ENCODE results near the gene FBRSL1.

The FBRSL1 gene

DNA sequence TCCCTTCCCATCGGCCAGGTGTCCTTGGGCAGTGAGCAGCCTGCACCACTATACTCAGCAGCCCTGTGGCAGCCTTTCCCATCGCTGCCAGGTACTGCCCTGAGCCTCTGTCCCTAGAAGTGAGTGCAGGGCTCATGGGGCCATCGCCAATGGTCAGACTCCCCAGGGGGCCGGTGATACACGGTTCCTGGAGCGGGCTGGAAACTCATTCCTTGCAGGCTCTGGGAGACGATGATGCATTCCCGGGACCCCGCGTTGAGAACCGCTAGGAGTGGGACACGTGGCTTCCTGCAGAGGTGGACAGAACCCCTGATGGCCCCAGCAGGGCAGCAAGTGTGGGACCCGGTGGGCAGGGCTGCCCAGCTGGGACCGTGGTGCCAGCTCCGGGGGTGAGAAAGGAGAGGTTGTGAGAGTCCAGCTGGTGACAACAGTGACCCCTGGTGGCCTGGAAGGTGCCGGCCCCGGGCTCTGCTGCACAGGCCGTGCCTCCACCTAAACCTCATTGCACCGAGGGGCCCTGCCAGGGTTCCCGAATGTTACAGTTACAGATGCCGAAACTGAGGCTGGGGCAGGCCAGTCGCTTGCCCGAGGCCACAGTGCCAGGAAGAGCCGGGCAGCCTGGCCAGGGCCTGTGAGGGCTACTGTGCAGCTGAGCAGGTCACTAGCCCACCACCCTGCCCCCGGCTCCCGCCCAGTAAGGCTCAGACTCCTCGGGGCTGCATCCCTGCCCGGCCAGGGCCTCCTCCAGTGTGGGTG is 33.8 kb downstream of the FBRSL1 start:
- H3K4me3 ChIP-seq (ENCODE audit: low read depth, low read length), result no peak overlapping the region
- TF ChIP-seq, protein P1, sequence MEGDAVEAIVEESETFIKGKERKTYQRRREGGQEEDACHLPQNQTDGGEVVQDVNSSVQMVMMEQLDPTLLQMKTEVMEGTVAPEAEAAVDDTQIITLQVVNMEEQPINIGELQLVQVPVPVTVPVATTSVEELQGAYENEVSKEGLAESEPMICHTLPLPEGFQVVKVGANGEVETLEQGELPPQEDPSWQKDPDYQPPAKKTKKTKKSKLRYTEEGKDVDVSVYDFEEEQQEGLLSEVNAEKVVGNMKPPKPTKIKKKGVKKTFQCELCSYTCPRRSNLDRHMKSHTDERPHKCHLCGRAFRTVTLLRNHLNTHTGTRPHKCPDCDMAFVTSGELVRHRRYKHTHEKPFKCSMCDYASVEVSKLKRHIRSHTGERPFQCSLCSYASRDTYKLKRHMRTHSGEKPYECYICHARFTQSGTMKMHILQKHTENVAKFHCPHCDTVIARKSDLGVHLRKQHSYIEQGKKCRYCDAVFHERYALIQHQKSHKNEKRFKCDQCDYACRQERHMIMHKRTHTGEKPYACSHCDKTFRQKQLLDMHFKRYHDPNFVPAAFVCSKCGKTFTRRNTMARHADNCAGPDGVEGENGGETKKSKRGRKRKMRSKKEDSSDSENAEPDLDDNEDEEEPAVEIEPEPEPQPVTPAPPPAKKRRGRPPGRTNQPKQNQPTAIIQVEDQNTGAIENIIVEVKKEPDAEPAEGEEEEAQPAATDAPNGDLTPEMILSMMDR (IDR thresholded peaks at IDR 0.05; ENCODE audit: borderline replicate concordance, insufficient read depth, low read depth, low read length), result peak; percentile 93

DNA sequence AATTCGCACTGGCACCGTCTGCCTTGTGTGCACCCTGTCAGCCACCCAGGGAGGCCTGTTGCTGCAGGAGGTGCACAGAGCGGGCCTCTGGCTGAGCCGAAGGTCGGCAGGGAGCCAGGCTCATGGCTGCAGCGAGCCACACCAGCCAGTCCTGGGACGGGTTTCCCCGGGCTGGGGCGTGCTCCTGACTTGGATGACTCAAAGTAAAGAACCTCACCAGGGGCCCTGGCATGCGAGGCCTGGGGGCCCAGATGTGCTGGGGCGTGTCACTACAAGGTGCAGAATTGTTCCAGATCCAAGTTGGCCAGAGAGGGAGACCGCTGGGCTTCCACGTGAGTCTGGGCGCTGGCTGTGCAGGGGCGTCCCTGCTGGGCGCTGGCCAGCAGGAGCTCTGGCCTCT is 34.5 kb downstream of the FBRSL1 start:
- TF ChIP-seq, protein P1 (IDR thresholded peaks at IDR 0.05; ENCODE audit: borderline replicate concordance, insufficient read depth, low read depth, low read length), result no peak
- H3K4me3 ChIP-seq (ENCODE audit: low read depth, low read length), result no peak overlapping the region

DNA sequence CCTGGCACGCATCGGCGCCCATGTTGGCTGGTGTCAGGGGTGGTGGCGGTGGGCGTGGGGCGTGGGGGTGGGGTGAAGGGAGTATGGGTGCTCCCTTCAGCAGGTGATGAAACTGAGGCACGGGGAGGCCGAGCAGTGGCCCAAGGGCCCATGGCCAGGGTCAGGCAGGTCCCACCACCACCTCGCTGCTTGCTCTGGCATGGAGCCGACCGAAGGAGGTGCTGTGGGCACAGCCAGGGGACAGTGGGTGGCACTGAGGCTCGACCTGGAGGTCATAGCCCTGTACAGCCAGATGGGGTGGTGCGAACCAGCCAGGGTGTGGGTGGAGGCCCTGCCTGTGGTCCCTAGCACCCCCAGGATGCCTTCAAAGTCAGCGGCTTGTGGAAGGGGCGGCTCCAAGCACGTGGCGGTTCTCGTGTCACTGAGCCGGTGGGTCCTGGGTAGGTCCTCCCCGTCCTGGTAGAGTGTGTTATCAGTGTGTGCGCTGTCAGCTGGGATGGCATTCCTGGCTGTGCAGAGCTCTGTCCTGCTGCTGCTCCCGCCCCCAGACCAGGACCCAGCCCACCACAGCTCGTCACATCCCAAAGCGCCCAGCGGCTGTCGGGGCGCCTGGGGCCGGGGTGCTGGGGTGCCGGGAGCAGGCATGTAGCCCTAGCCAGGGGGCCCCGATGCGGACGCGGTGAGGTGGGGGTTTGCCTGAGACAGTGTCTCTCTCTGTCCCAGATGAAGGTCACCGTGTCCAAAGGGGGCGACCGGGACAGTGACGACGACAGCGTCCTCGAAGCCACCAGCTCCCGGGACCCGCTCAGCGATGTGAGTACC is 35.3 kb downstream of the FBRSL1 start:
- no peak overlapping the region for H3K4me3 ChIP-seq (ENCODE audit: low read depth, low read length)
- TF ChIP-seq, protein P1 (IDR thresholded peaks at IDR 0.05; ENCODE audit: borderline replicate concordance, insufficient read depth, low read depth, low read length), result no peak

DNA sequence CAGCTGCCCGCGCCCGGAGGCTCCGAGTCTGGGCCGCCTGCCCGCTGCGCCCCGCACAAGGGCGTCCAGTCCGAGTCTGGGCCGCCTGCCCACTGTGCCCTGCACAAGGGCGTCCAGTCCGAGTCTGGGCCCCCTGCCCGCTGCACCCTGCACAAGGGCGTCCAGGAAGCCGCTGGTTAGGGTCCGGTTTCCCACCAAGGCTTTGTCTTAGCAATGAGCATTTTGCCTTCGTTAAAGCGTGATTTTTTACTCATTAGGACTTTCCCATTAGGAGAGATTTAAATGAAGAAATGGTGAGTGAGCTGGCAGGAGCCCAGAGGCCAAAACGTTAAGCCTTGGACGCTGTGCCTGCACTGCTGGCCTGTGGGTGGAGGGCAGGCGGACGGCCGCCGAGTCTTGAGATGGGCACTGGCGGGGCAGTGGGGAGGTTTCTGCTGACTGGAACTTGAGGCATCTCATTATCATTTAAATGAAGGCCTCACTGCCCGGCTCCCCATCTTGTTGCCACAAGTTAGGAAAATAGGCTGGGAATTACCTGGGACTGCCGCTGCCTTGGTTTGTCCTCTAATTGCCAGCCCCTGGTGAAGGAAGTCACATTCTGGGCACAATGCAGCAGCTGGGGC is 36.0 kb downstream of the FBRSL1 start:
- TF ChIP-seq, protein P1 (IDR thresholded peaks at IDR 0.05; ENCODE audit: borderline replicate concordance, insufficient read depth, low read depth, low read length), result no peak
- no peak overlapping the region for H3K4me3 ChIP-seq (ENCODE audit: low read depth, low read length)

DNA sequence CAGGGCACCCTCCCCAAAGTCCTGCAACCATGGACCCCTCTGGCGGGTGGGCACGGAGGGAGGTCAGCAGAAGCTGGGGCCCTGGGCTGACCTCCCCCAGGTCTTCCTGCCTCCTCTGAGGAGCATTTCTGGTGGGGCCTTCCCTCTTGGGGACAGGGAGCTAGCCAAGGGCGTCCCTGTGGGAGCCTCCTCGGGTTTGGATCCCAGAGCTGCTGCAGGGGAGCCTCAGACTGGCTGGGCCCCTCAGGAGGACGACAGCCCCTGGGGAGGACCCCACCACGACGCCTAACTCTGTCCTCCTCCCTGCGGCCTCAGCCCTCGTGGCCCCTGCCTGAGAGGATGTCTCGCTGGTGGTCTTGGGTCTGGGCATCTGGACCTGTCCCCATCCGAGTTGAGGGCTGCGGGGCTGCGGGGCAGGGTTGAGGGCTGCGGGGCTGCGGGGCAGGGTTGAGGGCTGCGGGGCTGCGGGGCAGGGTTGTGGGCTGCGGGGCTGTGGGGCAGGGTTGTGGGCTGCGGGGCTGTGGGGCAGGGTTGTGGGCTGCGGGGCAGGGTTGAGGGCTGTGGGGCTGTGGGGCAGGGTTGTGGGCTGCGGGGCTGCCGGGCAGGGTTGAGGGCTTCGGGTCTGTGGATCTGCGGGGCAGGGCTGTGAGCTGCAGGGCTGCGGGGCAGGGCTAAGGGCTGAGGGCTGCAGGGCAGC is 37.4 kb downstream of the FBRSL1 start:
- TF ChIP-seq, protein P1 (IDR thresholded peaks at IDR 0.05; ENCODE audit: borderline replicate concordance, insufficient read depth, low read depth, low read length), result no peak
- H3K4me3 ChIP-seq (ENCODE audit: low read depth, low read length), result no peak overlapping the region

DNA sequence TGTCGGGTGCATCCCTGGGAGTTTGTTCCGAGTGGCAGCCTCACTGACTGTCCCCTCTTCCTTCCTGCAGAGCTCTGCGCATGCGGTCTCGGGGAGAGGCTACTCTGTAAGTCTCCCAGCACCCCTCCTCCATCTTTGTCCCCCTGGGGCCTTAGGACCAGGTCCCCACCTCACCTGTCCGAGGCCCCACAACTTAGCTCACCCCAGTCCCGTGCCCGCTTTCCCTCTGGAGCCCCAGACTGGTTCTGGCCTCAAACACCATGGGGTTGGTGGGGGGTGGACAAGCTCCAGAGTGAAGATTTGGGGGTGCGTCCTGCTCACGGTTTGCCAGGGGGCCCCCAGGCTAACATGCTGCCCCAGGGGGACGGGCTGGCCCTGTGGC is 37.9 kb downstream of the FBRSL1 start:
- H3K4me3 ChIP-seq (ENCODE audit: low read depth, low read length), result no peak overlapping the region
- TF ChIP-seq, protein P1 (IDR thresholded peaks at IDR 0.05; ENCODE audit: borderline replicate concordance, insufficient read depth, low read depth, low read length), result no peak

Measured in GM12875 (cell line).